GM23248 (cell line): ENCODE measurements around the gene ZNF679.

ENCODE experiments used
- EZH2 ChIP-seq: fragments of 200-600 bp; sonication (generic); IDR thresholded peaks from 2 replicates; pipeline ENCODE4 v1.6.1; 2018; ENCODE audit warnings: antibody characterized with exemption, mild to moderate bottlenecking; ENCODE audit not compliant: insufficient read depth, poor library complexity, severe bottlenecking
- EZH2phosphoT487 ChIP-seq: fragments of 200-600 bp; sonication (generic); IDR thresholded peaks from 2 replicates; pipeline ENCODE4 v1.6.1; 2018; ENCODE audit warnings: antibody characterized with exemption, moderate library complexity, mild to moderate bottlenecking, low read depth; ENCODE audit not compliant: insufficient read depth

- no peak for TF ChIP-seq EZH2
- TF ChIP-seq EZH2phosphoT487: no peak
These were observed 21.4 kb upstream of the ZNF679 start, which contains the start of gene ZNF735 for GRCh38 chr7:64206903-64207302.
